Caco-2 (cell line): Measurements from ENCODE around the gene STAT4. TPM values are rescaled to one million over a fixed set of nuclear protein-coding genes. Genes with fewer than 3 reads are reported as not detected.

Source experiments
- BruUV-seq: library from RNA; stranded (reverse); fragments of 400-500 nt; replicated peaks from 2 replicates; lab custom pipeline; 2021; lab: Mats Ljungman, UMichigan
- CTCF ChIA-PET: fragments of 300-600 bp; sonication (Branson Sonifier 250); formaldehyde crosslinking; loops from one replicate; lab custom pipeline; 2022; ENCODE audit warnings: antibody characterized with exemption; lab: Charles Lee
- POLR2A ChIA-PET: fragments of 300-600 bp; sonication (Branson Sonifier 250); formaldehyde crosslinking; loops from one replicate; lab custom pipeline; 2022; ENCODE audit warnings: antibody characterized with exemption; lab: Charles Lee
- DNase-seq, 2 experiments: peaks; one replicate each; pipeline versions ENCODE4 v3.0.0 to v3.0.0-alpha.2; 2020 to 2022
- H3K27me3 ChIP-seq: replicated peaks from 2 replicates; pipeline ENCODE4 v1.6.0; 2011; ENCODE audit warnings: low read length; ENCODE audit not compliant: control insufficient read depth, insufficient read depth
- H3K36me3 ChIP-seq: 2 replicates; pipeline ENCODE4 v1.5.1; 2011; ENCODE audit warnings: low read length; ENCODE audit not compliant: control insufficient read depth, insufficient read depth
- H3K4me1 ChIP-seq: fragments of 250-450 bp; sonication (Bioruptor Pico); 2 replicates; pipeline ENCODE4 v1.5.1; 2020; ENCODE audit warnings: mild to moderate bottlenecking
- H3K4me3 ChIP-seq: 2 replicates; pipeline ENCODE4 v1.5.1; 2011; ENCODE audit warnings: low read depth, mild to moderate bottlenecking, control low read depth, low read length
- H3K9me3 ChIP-seq: fragments of 250-450 bp; sonication (Bioruptor Pico); 2 replicates; pipeline ENCODE4 v1.5.1; 2020; ENCODE audit warnings: mild to moderate bottlenecking, moderate library complexity
- H3K27ac Mint-ChIP-seq: one replicate; pipeline ENCODE4 v1.8.0; 2022; ENCODE audit warnings: mixed read lengths; ENCODE audit not compliant: unreplicated experiment
- H3K27me3 Mint-ChIP-seq: one replicate; pipeline ENCODE4 v1.8.0; 2022; ENCODE audit warnings: mixed read lengths; ENCODE audit not compliant: insufficient read depth, unreplicated experiment
- H3K36me3 Mint-ChIP-seq: one replicate; pipeline ENCODE4 v1.8.0; 2022; ENCODE audit warnings: mild to moderate bottlenecking, mixed read lengths; ENCODE audit not compliant: insufficient read depth, unreplicated experiment
- H3K4me1 Mint-ChIP-seq: one replicate; pipeline ENCODE4 v1.8.0; 2022; ENCODE audit warnings: low read depth, mixed read lengths; ENCODE audit not compliant: unreplicated experiment
- H3K4me3 Mint-ChIP-seq: one replicate; pipeline ENCODE4 v1.8.0; 2022; ENCODE audit warnings: mild to moderate bottlenecking, moderate library complexity, mixed read lengths; ENCODE audit not compliant: unreplicated experiment
- H3K9me3 Mint-ChIP-seq: one replicate; pipeline ENCODE4 v1.8.0; 2022; ENCODE audit warnings: mixed read lengths; ENCODE audit not compliant: unreplicated experiment
- intact Hi-C: fragments of 100-400 bp; cut with micrococcal nuclease; formaldehyde crosslinking; loops from one replicate; pipeline ENCODE4 v1.10.0; 2022; ENCODE audit not compliant: unreplicated experiment
- total RNA-seq: library from RNA; stranded (reverse); gene quantifications from 2 replicates; pipeline ENCODE4 v1.2.3, GENCODE V29; 2022
- TF ChIP-seq, protein P1 (sequence below), 2 experiments: fragments of 200-600 bp in 1 of 2; IDR thresholded peaks; 1 replicate in 1 of 2; 2 replicates in 1 of 2; pipeline versions ENCODE4 v1.5.1 to v1.8.0; 2011 to 2022; ENCODE audit warnings: antibody characterized with exemption in 1 of 2, control low read depth in 1 of 2, inconsistent platforms in 1 of 2, low read depth in 1 of 2, low read length in 1 of 2, mild to moderate bottlenecking in 1 of 2, moderate library complexity in 1 of 2; ENCODE audit not compliant: insufficient read depth in 1 of 2, severe bottlenecking in 1 of 2, unreplicated experiment in 1 of 2

Gene STAT4
- total RNA-seq, 1 experiment from 2014 or later, result 0.48 TPM

DNA sequence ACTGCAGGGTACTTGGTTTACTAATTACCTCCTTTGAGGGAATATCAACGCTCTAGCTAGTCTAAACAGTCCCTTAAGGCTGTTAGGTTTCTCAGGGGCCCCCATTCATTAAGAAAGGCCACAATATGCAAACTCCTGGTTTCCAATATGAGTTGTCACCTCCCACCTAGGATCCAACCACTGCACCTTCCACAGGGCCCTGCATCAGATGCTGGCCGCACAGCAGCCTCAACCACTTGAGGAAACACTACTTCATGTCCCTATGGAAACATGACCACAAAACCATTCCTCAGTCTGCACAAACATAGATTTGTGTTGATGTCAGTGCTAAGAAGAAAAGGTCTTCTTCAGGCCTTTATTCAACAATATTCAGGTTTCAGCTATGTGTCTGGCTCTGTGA is 40.9 kb downstream of the STAT4 start:
- Histone ChIP-seq H3K27me3 (no peaks in the 10 kb centered on the region), H3K4me1 (no peaks in the 10 kb centered on the region), H3K9me3 (no peaks in the 10 kb centered on the region), H3K4me3 (no peak overlapping the region), H3K36me3 (no peaks in the 10 kb centered on the region)
- Mint-ChIP-seq H3K27me3 (peaks cover 9% of the 10 kb centered on the region), H3K4me3 (no peak overlapping the region), H3K36me3 (no peaks in the 10 kb centered on the region), H3K9me3 (no peaks in the 10 kb centered on the region), H3K27ac (no peak overlapping the region), H3K4me1 (no peaks in the 10 kb centered on the region)
- intact Hi-C loops, result no loop called here
- BruUV-seq, result no TSS peak
- ChIA-PET POLR2A (no interaction called here), CTCF (no interaction called here)
- DNase-seq, result no peak
- TF ChIP-seq, protein P1, sequence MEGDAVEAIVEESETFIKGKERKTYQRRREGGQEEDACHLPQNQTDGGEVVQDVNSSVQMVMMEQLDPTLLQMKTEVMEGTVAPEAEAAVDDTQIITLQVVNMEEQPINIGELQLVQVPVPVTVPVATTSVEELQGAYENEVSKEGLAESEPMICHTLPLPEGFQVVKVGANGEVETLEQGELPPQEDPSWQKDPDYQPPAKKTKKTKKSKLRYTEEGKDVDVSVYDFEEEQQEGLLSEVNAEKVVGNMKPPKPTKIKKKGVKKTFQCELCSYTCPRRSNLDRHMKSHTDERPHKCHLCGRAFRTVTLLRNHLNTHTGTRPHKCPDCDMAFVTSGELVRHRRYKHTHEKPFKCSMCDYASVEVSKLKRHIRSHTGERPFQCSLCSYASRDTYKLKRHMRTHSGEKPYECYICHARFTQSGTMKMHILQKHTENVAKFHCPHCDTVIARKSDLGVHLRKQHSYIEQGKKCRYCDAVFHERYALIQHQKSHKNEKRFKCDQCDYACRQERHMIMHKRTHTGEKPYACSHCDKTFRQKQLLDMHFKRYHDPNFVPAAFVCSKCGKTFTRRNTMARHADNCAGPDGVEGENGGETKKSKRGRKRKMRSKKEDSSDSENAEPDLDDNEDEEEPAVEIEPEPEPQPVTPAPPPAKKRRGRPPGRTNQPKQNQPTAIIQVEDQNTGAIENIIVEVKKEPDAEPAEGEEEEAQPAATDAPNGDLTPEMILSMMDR (IDR thresholded peaks at IDR 0.05; ENCODE audit: insufficient read depth in 1 of 2, low read depth in 1 of 2, low read length in 1 of 2, severe bottlenecking in 1 of 2, unreplicated experiment in 1 of 2), result no peak

DNA sequence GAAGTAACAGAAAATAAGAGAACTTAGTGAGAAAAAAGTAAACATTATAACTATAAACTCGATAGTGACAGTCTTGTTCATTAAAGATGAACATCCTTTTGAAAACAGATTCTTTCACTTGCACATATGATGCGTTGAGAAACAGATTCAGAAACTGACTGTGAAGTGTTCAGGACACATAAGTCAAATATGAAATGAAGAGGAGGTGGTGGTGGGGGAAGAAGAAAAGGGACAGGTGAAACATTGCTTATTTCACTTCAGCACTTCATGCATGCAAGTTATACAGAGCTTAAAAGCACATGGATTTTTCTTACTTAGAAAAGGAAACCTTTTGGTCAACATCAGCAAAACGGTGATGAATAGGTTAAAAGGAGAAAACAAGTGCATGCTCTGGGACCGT is 42.5 kb downstream of the STAT4 start:
- Histone ChIP-seq H3K27me3 (no peaks in the 10 kb centered on the region), H3K4me1 (no peaks in the 10 kb centered on the region), H3K4me3 (no peak overlapping the region), H3K9me3 (no peaks in the 10 kb centered on the region), H3K36me3 (no peaks in the 10 kb centered on the region)
- ChIA-PET CTCF (no interaction called here), POLR2A (no interaction called here)
- Mint-ChIP-seq H3K9me3 (no peaks in the 10 kb centered on the region), H3K4me1 (no peaks in the 10 kb centered on the region), H3K27ac (no peak overlapping the region), H3K27me3 (peaks cover 7% of the 10 kb centered on the region), H3K4me3 (no peak overlapping the region), H3K36me3 (no peaks in the 10 kb centered on the region)
- no TSS peak for BruUV-seq
- TF ChIP-seq, protein P1 (IDR thresholded peaks at IDR 0.05; ENCODE audit: insufficient read depth in 1 of 2, low read depth in 1 of 2, low read length in 1 of 2, severe bottlenecking in 1 of 2, unreplicated experiment in 1 of 2), result no peak
- no peak for DNase-seq
- intact Hi-C loops, result no loop called here

DNA sequence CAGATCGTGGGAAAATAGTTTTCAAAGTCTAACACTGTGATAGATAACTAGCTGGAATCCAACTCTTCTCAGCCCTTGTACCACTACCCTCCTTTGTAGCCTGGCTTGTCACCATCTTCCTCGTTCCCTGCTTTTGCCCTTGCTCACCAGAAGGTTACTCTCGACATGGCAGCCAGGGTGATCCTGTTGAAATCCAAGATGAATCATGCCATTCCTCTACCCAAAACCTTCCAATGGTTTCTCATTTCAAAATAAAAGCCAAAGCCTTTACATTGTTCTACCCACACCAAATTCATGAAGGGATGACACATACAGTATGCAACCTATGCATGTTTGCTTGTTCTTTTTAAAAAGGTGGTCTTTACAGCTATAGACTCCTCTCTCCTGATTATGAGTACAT is 45.7 kb downstream of the STAT4 start:
- Mint-ChIP-seq H3K27ac (no peak overlapping the region), H3K9me3 (no peaks in the 10 kb centered on the region), H3K4me3 (no peak overlapping the region), H3K27me3 (peaks cover 13% of the 10 kb centered on the region), H3K4me1 (no peaks in the 10 kb centered on the region), H3K36me3 (no peaks in the 10 kb centered on the region)
- Histone ChIP-seq H3K9me3 (no peaks in the 10 kb centered on the region), H3K27me3 (no peaks in the 10 kb centered on the region), H3K36me3 (no peaks in the 10 kb centered on the region), H3K4me3 (no peak overlapping the region), H3K4me1 (no peaks in the 10 kb centered on the region)
- TF ChIP-seq, protein P1 (IDR thresholded peaks at IDR 0.05; ENCODE audit: insufficient read depth in 1 of 2, low read depth in 1 of 2, low read length in 1 of 2, severe bottlenecking in 1 of 2, unreplicated experiment in 1 of 2), result no peak
- intact Hi-C loops, result no loop called here
- BruUV-seq, result no TSS peak
- DNase-seq, result no peak
- ChIA-PET CTCF (no interaction called here), POLR2A (no interaction called here)
